ENCODE results near the gene GCA. TPM values are rescaled to one million over a fixed set of nuclear protein-coding genes. Genes with fewer than 3 reads are reported as not detected.

Gene GCA
- total RNA-seq, 1 donor from 2014 or later: 7.4 TPM

- Histone ChIP-seq H3K27me3 (ENCODE audit: low read depth) (no peaks in the 10 kb centered on the region), H3K4me3 (no peak overlapping the region), H3K36me3 (no peaks in the 10 kb centered on the region), H3K9me3 (replicated peaks) (no peaks in the 10 kb centered on the region), H3K27ac (replicated peaks) (no peak overlapping the region), H3K4me1 (no peaks in the 10 kb centered on the region)
- intact Hi-C loops (cut with micrococcal nuclease): no loop called here
- TF ChIP-seq CTCF (IDR thresholded peaks at IDR 0.05; ENCODE audit: borderline replicate concordance): no peak
- DNase-seq: no peak
These were observed 46.9 kb downstream of the GCA start for GRCh38 chr2:162390801-162391200.

- Histone ChIP-seq H3K36me3 (no peaks in the 10 kb centered on the region), H3K9me3 (replicated peaks) (no peaks in the 10 kb centered on the region), H3K27ac (replicated peaks) (no peak overlapping the region), H3K4me1 (no peaks in the 10 kb centered on the region), H3K27me3 (ENCODE audit: low read depth) (no peaks in the 10 kb centered on the region), H3K4me3 (no peak overlapping the region)
- intact Hi-C loops (cut with micrococcal nuclease): no loop called here
- no peak for DNase-seq
- TF ChIP-seq CTCF (IDR thresholded peaks at IDR 0.05; ENCODE audit: borderline replicate concordance): no peak
These were observed 56.4 kb downstream of the GCA start for GRCh38 chr2:162400336-162400735.

GRCh38 chr2:162401871-162402270, 57.9 kb downstream of the GCA start:
- no peaks in the 10 kb centered on the region for H3K27me3 ChIP-seq (ENCODE audit: low read depth)
- H3K9me3 ChIP-seq (replicated peaks): no peaks in the 10 kb centered on the region
- TF ChIP-seq CTCF (IDR thresholded peaks at IDR 0.05; ENCODE audit: borderline replicate concordance): no peak
- DNase-seq: no peak
- no peak overlapping the region for H3K27ac ChIP-seq (replicated peaks)
- no peaks in the 10 kb centered on the region for H3K36me3 ChIP-seq
- H3K4me3 ChIP-seq: no peak overlapping the region
- intact Hi-C loops (cut with micrococcal nuclease): no loop called here
- H3K4me1 ChIP-seq: no peaks in the 10 kb centered on the region

GRCh38 chr2:162403884-162404283, 60.0 kb downstream of the GCA start:
- no peaks in the 10 kb centered on the region for H3K9me3 ChIP-seq (replicated peaks)
- no peak overlapping the region for H3K27ac ChIP-seq (replicated peaks)
- no peak overlapping the region for H3K4me3 ChIP-seq
- TF ChIP-seq CTCF (IDR thresholded peaks at IDR 0.05; ENCODE audit: borderline replicate concordance): no peak
- no peaks in the 10 kb centered on the region for H3K36me3 ChIP-seq
- intact Hi-C loops (cut with micrococcal nuclease): no loop called here
- no peak for DNase-seq
- H3K4me1 ChIP-seq: no peaks in the 10 kb centered on the region
- H3K27me3 ChIP-seq (ENCODE audit: low read depth): no peaks in the 10 kb centered on the region

Other genes with a start within 250 kb of the GCA start
- not detected for gene GCG, start 191.9 kb upstream of the GCA start, total RNA-seq
- gene FAP, start 100.7 kb upstream of the GCA start, total RNA-seq: 0.71 TPM
- 6.0 TPM for gene IFIH1, start 25.4 kb upstream of the GCA start, total RNA-seq